ENCODE measurements around the gene CHAT. TPM values are rescaled to one million over a fixed set of nuclear protein-coding genes. Genes with fewer than 3 reads are reported as not detected.

Gene CHAT
- total RNA-seq, 2 experiments from 2014 or later = not detected

DNA sequence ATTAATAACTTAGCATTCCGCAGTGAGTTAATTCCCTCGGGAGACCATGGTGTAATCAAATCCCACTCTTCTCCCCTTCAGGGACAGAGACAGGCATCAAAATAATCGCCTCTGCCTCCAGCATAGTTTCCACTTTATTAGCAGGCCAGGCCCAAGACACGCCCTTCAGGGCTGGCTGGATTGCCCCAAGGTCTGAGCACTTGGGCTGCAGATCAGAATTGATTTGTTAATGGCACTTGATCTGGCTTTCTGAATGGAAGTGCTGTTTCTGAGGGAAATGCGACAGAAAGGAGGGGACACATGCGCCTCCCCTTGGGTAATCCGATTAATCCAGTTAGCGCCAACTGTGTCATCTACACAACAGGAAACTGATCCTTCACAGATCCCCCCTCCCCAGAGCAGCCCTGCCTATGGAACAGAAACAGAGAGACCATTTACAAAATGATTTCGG is 15.6 kb downstream of the CHAT start:
- TF ChIP-seq, protein P1, sequence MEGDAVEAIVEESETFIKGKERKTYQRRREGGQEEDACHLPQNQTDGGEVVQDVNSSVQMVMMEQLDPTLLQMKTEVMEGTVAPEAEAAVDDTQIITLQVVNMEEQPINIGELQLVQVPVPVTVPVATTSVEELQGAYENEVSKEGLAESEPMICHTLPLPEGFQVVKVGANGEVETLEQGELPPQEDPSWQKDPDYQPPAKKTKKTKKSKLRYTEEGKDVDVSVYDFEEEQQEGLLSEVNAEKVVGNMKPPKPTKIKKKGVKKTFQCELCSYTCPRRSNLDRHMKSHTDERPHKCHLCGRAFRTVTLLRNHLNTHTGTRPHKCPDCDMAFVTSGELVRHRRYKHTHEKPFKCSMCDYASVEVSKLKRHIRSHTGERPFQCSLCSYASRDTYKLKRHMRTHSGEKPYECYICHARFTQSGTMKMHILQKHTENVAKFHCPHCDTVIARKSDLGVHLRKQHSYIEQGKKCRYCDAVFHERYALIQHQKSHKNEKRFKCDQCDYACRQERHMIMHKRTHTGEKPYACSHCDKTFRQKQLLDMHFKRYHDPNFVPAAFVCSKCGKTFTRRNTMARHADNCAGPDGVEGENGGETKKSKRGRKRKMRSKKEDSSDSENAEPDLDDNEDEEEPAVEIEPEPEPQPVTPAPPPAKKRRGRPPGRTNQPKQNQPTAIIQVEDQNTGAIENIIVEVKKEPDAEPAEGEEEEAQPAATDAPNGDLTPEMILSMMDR (IDR thresholded peaks at IDR 0.05) = no peak
- H3K9me3 Mint-ChIP-seq = no peaks in the 10 kb centered on the region
- no peaks in the 10 kb centered on the region for H3K36me3 ChIP-seq (ENCODE audit: insufficient read depth, low read length)
- H3K27me3 Mint-ChIP-seq = peaks cover 4% of the 10 kb centered on the region
- intact Hi-C loops (cut with DNase I, micrococcal nuclease) = no loop called here
- POLR2A ChIA-PET = no interaction called here
- no peaks in the 10 kb centered on the region for H3K27me3 ChIP-seq (ENCODE audit: control insufficient read depth in 1 of 2, insufficient read depth in 2 of 2, low read length in 2 of 2)
- H3K4me3 Mint-ChIP-seq = no peak overlapping the region
- no peak overlapping the region for H3K4me3 ChIP-seq (ENCODE audit: low read length)
- ATAC-seq (ENCODE audit: poor library complexity) (no peak), DNase-seq (no peak)
- no peak overlapping the region for H3K27ac Mint-ChIP-seq
- peaks cover 0 to 3% of the 10 kb centered on the region in 2 experiments for H3K9me3 ChIP-seq (ENCODE audit: control insufficient read depth in 1 of 2, insufficient read depth in 1 of 2, low read length in 2 of 2)
- H3K4me1 Mint-ChIP-seq (ENCODE audit: low read depth) = no peaks in the 10 kb centered on the region
- H3K4me1 ChIP-seq (ENCODE audit: insufficient read depth, low read length) = no peaks in the 10 kb centered on the region
- H3K27ac ChIP-seq (ENCODE audit: low read depth in 1 of 2, low read length in 2 of 2) = no peak overlapping the region
- CTCF ChIA-PET = no interaction called here
- H3K36me3 Mint-ChIP-seq (ENCODE audit: low read depth) = no peaks in the 10 kb centered on the region

DNA sequence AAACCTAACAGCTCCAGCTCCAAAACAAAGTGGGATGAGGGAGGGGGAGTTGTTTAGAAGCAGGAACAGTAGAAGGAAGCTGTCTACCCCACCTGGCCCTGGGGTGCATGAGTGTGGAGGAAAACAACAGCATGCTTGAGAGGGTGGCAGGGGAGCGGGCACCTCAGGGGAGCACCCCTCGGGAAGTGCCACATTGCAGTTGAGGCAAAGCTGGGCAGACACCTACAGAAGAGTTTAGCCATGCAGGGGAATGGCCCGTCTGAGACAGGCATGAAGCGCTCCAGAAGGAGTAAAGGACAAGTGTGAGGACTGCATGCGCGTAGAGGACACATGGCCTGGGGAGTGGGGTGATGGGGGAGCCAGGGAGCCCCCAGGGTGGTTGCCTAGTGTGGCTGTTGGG is 18.1 kb downstream of the CHAT start:
- H3K27me3 Mint-ChIP-seq = no peaks in the 10 kb centered on the region
- H3K27ac Mint-ChIP-seq = no peak overlapping the region
- H3K4me1 ChIP-seq (ENCODE audit: insufficient read depth, low read length) = no peaks in the 10 kb centered on the region
- ChIA-PET POLR2A (no interaction called here), CTCF (no interaction called here)
- no peak for DNase-seq
- no peak for ATAC-seq (ENCODE audit: poor library complexity)
- peaks cover 0 to 3% of the 10 kb centered on the region in 2 experiments for H3K9me3 ChIP-seq (ENCODE audit: control insufficient read depth in 1 of 2, insufficient read depth in 1 of 2, low read length in 2 of 2)
- no peaks in the 10 kb centered on the region for H3K36me3 ChIP-seq (ENCODE audit: insufficient read depth, low read length)
- no peaks in the 10 kb centered on the region for H3K36me3 Mint-ChIP-seq (ENCODE audit: low read depth)
- TF ChIP-seq, protein P1 (IDR thresholded peaks at IDR 0.05) = no peak
- no peaks in the 10 kb centered on the region for H3K27me3 ChIP-seq (ENCODE audit: control insufficient read depth in 1 of 2, insufficient read depth in 2 of 2, low read length in 2 of 2)
- H3K27ac ChIP-seq (ENCODE audit: low read depth in 1 of 2, low read length in 2 of 2) = no peak overlapping the region
- H3K9me3 Mint-ChIP-seq = no peaks in the 10 kb centered on the region
- H3K4me1 Mint-ChIP-seq (ENCODE audit: low read depth) = no peaks in the 10 kb centered on the region
- no peak overlapping the region for H3K4me3 ChIP-seq (ENCODE audit: low read length)
- no peak overlapping the region for H3K4me3 Mint-ChIP-seq
- intact Hi-C loops (cut with DNase I, micrococcal nuclease) = no loop called here

DNA sequence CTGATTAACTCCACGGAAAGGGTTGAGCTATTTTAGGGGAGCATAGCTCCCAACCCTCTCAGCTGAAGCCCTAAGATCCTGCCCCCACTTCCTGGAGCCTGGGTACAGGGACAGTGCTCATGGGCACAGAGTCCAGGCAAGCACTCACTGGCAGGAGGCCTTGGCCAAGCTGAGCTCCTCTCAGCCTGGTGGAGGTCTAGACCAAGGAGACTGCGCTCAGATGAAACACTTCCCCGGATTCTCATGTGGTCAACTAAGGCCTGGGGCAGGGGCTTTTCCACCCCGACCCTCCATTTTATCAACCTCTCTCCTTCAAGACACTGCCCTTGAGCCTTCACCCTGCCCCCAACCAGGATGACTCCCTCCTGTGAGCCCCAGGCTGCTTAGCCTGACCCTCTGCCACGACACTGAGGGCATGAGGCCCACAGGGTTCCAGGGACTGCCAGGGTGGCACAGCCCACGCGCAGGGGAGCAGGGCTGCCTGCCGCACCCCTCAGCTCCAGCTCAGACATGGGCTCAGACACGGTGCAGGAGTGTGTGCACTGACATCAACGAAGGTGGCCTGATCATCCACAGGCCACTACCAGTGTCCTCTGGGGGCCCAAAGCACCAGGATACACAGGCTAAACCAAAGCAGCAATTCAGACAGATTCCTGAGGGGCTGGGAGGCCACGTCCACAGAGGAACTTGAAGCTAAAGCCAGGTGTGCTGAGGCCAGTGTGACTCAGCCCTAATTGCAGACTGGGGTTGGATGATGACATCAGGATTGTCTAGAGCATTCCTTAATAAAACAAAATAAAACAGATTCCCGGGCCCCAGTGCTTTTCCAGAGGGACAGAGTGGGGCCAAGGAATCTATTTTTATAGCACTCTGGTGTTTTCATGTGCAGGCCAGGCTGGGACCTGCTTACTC is 18.8 kb downstream of the CHAT start:
- Mint-ChIP-seq H3K36me3 (ENCODE audit: low read depth) (no peaks in the 10 kb centered on the region), H3K4me3 (no peak overlapping the region), H3K27ac (no peak overlapping the region), H3K4me1 (ENCODE audit: low read depth) (no peaks in the 10 kb centered on the region), H3K27me3 (peaks cover 2% of the 10 kb centered on the region), H3K9me3 (no peaks in the 10 kb centered on the region)
- Histone ChIP-seq H3K36me3 (ENCODE audit: insufficient read depth, low read length) (no peaks in the 10 kb centered on the region), H3K27ac (ENCODE audit: low read depth in 1 of 2, low read length in 2 of 2) (no peak overlapping the region), H3K9me3 (ENCODE audit: control insufficient read depth in 1 of 2, insufficient read depth in 1 of 2, low read length in 2 of 2) (peaks cover 0 to 3% of the 10 kb centered on the region in 2 experiments), H3K4me3 (ENCODE audit: low read length) (no peak overlapping the region), H3K27me3 (ENCODE audit: control insufficient read depth in 1 of 2, insufficient read depth in 2 of 2, low read length in 2 of 2) (no peaks in the 10 kb centered on the region), H3K4me1 (ENCODE audit: insufficient read depth, low read length) (no peaks in the 10 kb centered on the region)
- ChIA-PET CTCF (no interaction called here), POLR2A (no interaction called here)
- DNase-seq = no peak
- TF ChIP-seq, protein P1 (IDR thresholded peaks at IDR 0.05) = no peak
- intact Hi-C loops (cut with DNase I, micrococcal nuclease) = no loop called here
- ATAC-seq (ENCODE audit: poor library complexity) = no peak

Measured in CD4-positive, alpha-beta T cell (primary cell).